Esophagus (tissue), 2 donors: ENCODE results near the gene LYPD4. TPM values are rescaled to one million over a fixed set of nuclear protein-coding genes. Genes with fewer than 3 reads are reported as not detected.

ENCODE experiments used
- H3K27ac ChIP-seq, 2 donors: one replicate each; pipeline ENCODE4 v1.5.1; 2013; ENCODE audit warnings: low read depth in 2 of 2, mild to moderate bottlenecking in 2 of 2, inconsistent platforms in 1 of 2, low read length in 1 of 2, moderate library complexity in 1 of 2
- H3K27me3 ChIP-seq, 2 donors: one replicate each; pipeline ENCODE4 v1.6.1; 2013; ENCODE audit warnings: low read length in 2 of 2, control low read depth in 1 of 2, mild to moderate bottlenecking in 1 of 2; ENCODE audit not compliant: insufficient read depth in 2 of 2, control insufficient read depth in 1 of 2
- H3K36me3 ChIP-seq, 2 donors: one replicate each; pipeline ENCODE4 v1.6.1; 2013; ENCODE audit warnings: low read length in 1 of 2; ENCODE audit not compliant: control insufficient read depth in 2 of 2, insufficient read depth in 2 of 2
- H3K4me1 ChIP-seq, 2 donors: one replicate each; pipeline ENCODE4 v1.6.1; 2013; ENCODE audit warnings: low read length in 1 of 2; ENCODE audit not compliant: control insufficient read depth in 2 of 2, insufficient read depth in 2 of 2
- H3K4me3 ChIP-seq, 2 donors: one replicate each; pipeline ENCODE4 v1.5.1; 2013; ENCODE audit warnings: low read length in 2 of 2, mild to moderate bottlenecking in 2 of 2, low read depth in 1 of 2, moderate library complexity in 1 of 2
- H3K9me3 ChIP-seq, 2 donors: one replicate each; pipeline ENCODE4 v1.6.1; 2013; ENCODE audit warnings: mild to moderate bottlenecking in 2 of 2, low read depth in 1 of 2, low read length in 1 of 2, moderate library complexity in 1 of 2; ENCODE audit not compliant: control insufficient read depth in 2 of 2, insufficient read depth in 1 of 2
- WGBS, 2 donors: extraction: QIAGEN DNeasy Blood & Tissue Kit; methylation state at CpG; one replicate each; pipeline ENCODE4 v1.1.7; 2013; 5-methylcytosine and 5-hydroxymethylcytosine counted together
- polyA plus RNA-seq, 2 donors: library from polyadenylated mRNA; stranded (reverse); fragments of 200-250 nt; gene quantifications; one replicate each; pipeline ENCODE4 v1.2.3, GENCODE V29; 2013
- donor health status: healthy with polysubstance abuse.
- donor health status: Bipolar disorder and iron deficiency.

LYPD4 gene
- polyA plus RNA-seq, 2 donors = not detected

GRCh38 chr19:41883821-41884733 is 39.6 kb upstream of the LYPD4 start:
- Histone ChIP-seq H3K27me3 (no peaks in the 10 kb centered on the region), H3K36me3 (peaks cover 0 to 9% of the 10 kb centered on the region in 2 donors), H3K4me1 (peaks cover 0 to 8% of the 10 kb centered on the region in 2 donors), H3K9me3 (no peaks in the 10 kb centered on the region), H3K4me3 (peak overlapping the region; percentile 78 to 88), H3K27ac (peak overlapping the region; percentile 90 to 91)
- WGBS, 2 donors = 1% methylated on average over 50 to 66 of the region's 66 CpGs

DNA sequence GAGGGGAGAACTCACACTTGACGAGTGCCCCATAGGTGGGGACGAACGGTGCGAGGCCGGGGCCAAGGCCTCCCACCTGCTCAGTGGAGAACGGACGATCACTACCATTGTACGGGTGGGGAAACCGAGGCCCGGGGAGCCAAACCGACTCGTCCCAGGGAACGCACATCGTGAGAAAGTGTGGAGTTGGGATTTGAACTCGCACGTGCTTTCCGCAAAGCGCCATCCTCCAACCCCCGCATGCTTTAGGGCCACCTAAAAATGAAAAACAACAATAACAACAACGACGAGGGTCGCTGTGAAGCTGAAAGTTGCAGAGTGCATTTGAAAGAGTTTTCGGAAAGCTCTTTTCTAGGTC is 39.0 kb upstream of the LYPD4 start:
- Histone ChIP-seq H3K4me1 (peaks cover 0 to 8% of the 10 kb centered on the region in 2 donors), H3K9me3 (no peaks in the 10 kb centered on the region), H3K27me3 (no peaks in the 10 kb centered on the region), H3K36me3 (peaks cover 0 to 4% of the 10 kb centered on the region in 2 donors), H3K27ac (peak overlapping the region; percentile 90 to 91), H3K4me3 (peak overlapping the region; percentile 78 to 88)
- WGBS, 2 donors = 0 to 1% methylated on average over 23 of the region's 23 CpGs

DNA sequence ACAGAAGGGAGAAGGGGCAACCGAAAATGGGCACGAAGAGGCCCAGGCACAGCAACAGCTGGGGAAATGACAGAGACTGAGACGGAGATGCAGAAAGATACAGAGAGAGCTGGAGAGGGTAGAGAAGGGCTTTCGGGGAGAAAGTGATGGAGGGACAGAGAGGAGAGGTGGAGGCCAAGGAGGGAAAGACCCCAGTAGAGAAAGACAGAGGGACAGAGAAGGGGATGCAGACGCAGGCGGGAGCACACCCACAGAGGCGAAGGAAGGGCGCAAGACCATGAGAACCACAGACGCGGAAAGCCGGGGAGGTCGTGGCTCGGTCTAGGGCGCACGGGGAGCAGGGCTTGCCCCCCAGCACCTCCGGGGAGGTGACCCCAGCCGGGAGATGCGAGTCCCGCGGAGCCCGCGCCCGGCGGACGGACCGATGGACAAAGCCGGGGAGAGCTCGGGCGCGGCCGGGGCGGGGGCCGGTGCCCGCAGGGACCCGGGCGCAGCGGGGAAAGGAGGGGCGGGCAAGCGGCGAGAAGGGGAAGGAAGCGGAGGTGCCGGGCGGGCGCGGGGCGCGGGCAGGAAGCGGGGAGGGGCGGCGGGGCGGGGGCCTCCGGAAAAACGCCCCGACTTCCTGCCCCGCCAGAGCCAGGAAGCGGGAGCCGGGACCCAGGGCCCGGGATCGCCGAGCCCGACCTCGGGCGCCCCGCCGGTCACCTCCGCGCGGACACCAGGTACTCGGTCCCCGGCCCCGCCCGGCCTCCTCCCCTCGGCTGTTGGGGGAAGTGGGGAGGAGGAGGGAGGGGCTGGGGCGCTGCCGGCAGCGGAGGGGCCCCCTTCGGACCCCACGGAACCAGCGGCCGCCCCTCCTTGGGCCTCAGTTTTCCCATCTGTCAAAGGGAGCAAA is 38.3 kb upstream of the LYPD4 start, which contains the start of gene ARHGEF1:
ARHGEF1 (plus strand) TSS at position 617 of the 895 bp plus-strand sequence. CDS start 4,899 bp downstream, outside the sequence.
- Histone ChIP-seq H3K4me3 (peak within 1 kb of the TSS; percentile 78 to 88), H3K27me3 (no peaks in the 10 kb centered on the region), H3K9me3 (no peaks in the 10 kb centered on the region), H3K36me3 (no peaks in the 10 kb centered on the region), H3K27ac (peak within 1 kb of the TSS; percentile 90 to 91), H3K4me1 (peaks cover 0 to 10% of the 10 kb centered on the region in 2 donors)
- 1 to 3% methylated on average over 52 to 80 of the region's 80 CpGs for WGBS, 2 donors

DNA sequence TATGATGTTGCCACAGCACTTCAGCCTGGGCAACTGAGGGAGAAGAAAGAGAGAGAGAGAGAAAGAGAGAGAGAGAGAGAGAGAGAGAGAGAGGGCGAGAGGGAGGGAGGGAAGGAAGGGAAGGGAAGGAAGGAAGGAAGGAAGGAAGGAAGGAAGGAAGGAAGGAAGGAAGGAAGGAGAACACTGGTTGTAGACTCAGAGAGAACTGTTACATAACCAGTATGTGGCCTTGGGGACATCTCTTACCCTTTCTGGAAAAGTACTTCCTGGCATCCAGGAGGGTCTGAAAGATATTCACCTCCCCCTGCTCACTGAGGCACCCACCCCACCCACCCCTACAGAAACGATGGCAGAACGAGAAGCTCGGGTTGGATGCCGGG is 35.8 kb upstream of the LYPD4 start:
- peaks cover 0 to 10% of the 10 kb centered on the region in 2 donors for H3K4me1 ChIP-seq
- H3K36me3 ChIP-seq = no peaks in the 10 kb centered on the region
- 58 to 71% methylated on average over 5 of the region's 5 CpGs for WGBS, 2 donors

GRCh38 chr19:41879670-41880328 is 35.3 kb upstream of the LYPD4 start:
- H3K27me3 ChIP-seq = no peaks in the 10 kb centered on the region
- no peak overlapping the region for H3K27ac ChIP-seq
- 74 to 79% methylated on average over 7 of the region's 7 CpGs for WGBS, 2 donors
- peaks cover 0 to 7% of the 10 kb centered on the region in 2 donors for H3K4me1 ChIP-seq
- no peaks in the 10 kb centered on the region for H3K36me3 ChIP-seq
- no peaks in the 10 kb centered on the region for H3K9me3 ChIP-seq
- no peak overlapping the region for H3K4me3 ChIP-seq

More for the DNA sequence above, 35.8 kb upstream of the LYPD4 start:
- no peak overlapping the region for H3K4me3 ChIP-seq
- no peaks in the 10 kb centered on the region for H3K9me3 ChIP-seq
- no peak overlapping the region for H3K27ac ChIP-seq
- no peaks in the 10 kb centered on the region for H3K27me3 ChIP-seq

GRCh38 chr19:41879080-41879479 is 34.6 kb upstream of the LYPD4 start:
- WGBS, 2 donors = 86% methylated on average over 21 of the region's 21 CpGs

DNA sequence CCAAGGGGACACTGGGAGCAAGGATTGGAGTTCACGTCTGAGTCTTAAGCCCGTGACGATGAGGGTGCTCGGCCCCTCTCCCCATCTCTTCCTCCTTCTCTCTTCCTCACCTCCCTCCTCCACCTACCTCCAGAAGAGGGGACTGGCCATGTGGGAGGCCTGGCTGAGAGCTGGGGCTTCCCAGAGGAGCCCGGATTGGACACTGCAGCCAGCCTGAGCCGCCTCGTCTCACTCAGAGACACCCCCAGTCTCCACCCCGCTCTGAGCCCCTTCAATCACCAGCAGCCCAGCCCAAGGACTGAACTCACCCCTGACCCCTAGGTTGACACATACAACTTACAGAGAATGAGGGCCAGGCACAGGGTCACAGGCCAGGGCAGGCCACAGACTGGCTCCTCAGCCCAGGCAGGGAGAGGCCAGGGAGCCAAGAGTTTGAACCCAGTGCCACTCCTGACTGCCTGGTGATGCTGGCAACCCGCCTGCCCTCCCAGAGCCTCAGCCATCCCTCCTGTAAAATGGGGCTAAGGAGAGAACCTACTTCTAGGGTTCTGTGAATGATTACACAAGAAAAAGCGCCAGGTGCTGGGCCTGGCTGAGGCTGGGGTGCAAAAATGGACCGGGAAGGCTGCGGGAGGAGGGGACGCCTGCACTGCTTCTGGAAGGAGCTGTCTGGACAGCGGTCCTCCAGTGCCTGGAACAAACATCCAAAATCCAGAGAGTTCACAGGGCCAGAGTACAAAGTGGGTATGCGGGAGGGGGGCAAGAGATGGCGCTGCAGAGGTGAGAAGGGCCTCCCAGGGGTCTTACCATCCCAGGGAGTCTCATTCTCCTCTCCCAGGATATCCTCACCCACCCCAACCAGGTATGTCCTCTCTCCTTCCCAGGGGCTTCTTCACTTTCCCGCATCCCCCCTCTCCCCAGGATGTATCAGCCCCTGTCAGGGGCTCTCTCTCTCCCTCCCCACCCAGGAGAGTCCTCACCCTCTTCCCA is 33.7 kb upstream of the LYPD4 start:
- no peak overlapping the region for H3K4me3 ChIP-seq
- WGBS, 2 donors = 71 to 72% methylated on average over 16 to 17 of the region's 17 CpGs
- H3K4me1 ChIP-seq = peaks cover 0 to 7% of the 10 kb centered on the region in 2 donors
- no peaks in the 10 kb centered on the region for H3K27me3 ChIP-seq
- no peaks in the 10 kb centered on the region for H3K9me3 ChIP-seq
- H3K27ac ChIP-seq = peak overlapping the region in 1 of 2 donors; percentile 24
- no peaks in the 10 kb centered on the region for H3K36me3 ChIP-seq

More at GRCh38 chr19:41879080-41879479, 34.6 kb upstream of the LYPD4 start:
- Histone ChIP-seq H3K4me1 (peaks cover 0 to 7% of the 10 kb centered on the region in 2 donors), H3K36me3 (no peaks in the 10 kb centered on the region), H3K27ac (no peak overlapping the region), H3K27me3 (no peaks in the 10 kb centered on the region), H3K4me3 (no peak overlapping the region), H3K9me3 (no peaks in the 10 kb centered on the region)
